T-helper 9 cell (primary cell): Measurements from ENCODE around the gene ANAPC13.

Experiments
- DNase-seq: peaks from one replicate; pipeline ENCODE4 v3.0.0-alpha.2; 2020

The ANAPC13 gene

GRCh38 chr3:134482622-134483021 is 3.2 kb downstream of the ANAPC13 start:
- no peak for DNase-seq

GRCh38 chr3:134481166-134481565 is 4.6 kb downstream of the ANAPC13 start:
- DNase-seq = no peak

- DNase-seq = no peak
Observed at GRCh38 chr3:134480546-134480945, 5.2 kb downstream of the ANAPC13 start.

- no peak for DNase-seq
Observed at GRCh38 chr3:134477938-134478337, 7.8 kb downstream of the ANAPC13 start.

- no peak for DNase-seq
Observed at GRCh38 chr3:134477002-134477401, 8.8 kb downstream of the ANAPC13 start.

GRCh38 chr3:134476306-134476705 is 9.5 kb downstream of the ANAPC13 start:
- DNase-seq = no peak

GRCh38 chr3:134474956-134475355 is 10.8 kb downstream of the ANAPC13 start:
- DNase-seq = no peak

GRCh38 chr3:134473868-134474546 is 11.8 kb downstream of the ANAPC13 start:
- peak; percentile 80 for DNase-seq

GRCh38 chr3:134472831-134473230 is 13.0 kb downstream of the ANAPC13 start:
- no peak for DNase-seq

- no peak for DNase-seq
Observed at GRCh38 chr3:134471521-134472193, 14.1 kb downstream of the ANAPC13 start.

GRCh38 chr3:134468519-134468918 is 17.3 kb downstream of the ANAPC13 start:
- no peak for DNase-seq

GRCh38 chr3:134466331-134466730 is 19.5 kb downstream of the ANAPC13 start:
- DNase-seq = no peak

- DNase-seq = no peak
Observed at GRCh38 chr3:134464689-134465365, 21.0 kb downstream of the ANAPC13 start.

- DNase-seq = no peak
Observed at GRCh38 chr3:134464064-134464688, 21.6 kb downstream of the ANAPC13 start.

GRCh38 chr3:134463676-134464063 is 22.1 kb downstream of the ANAPC13 start:
- no peak for DNase-seq

- no peak for DNase-seq
Observed at GRCh38 chr3:134462331-134462941, 23.3 kb downstream of the ANAPC13 start.

GRCh38 chr3:134460965-134461364 is 24.8 kb downstream of the ANAPC13 start:
- no peak for DNase-seq

- no peak for DNase-seq
Observed at GRCh38 chr3:134459562-134459961, 26.2 kb downstream of the ANAPC13 start.

- no peak for DNase-seq
Observed at GRCh38 chr3:134458406-134458945, 27.3 kb downstream of the ANAPC13 start.

- no peak for DNase-seq
Observed at GRCh38 chr3:134457376-134458074, 28.3 kb downstream of the ANAPC13 start.

- no peak for DNase-seq
Observed at GRCh38 chr3:134453631-134454030, 32.2 kb downstream of the ANAPC13 start.

- DNase-seq = no peak
Observed at GRCh38 chr3:134449951-134450350, 35.8 kb downstream of the ANAPC13 start.
